GM12872 (cell line): ENCODE measurements around the gene CEACAM16.
A peak's percentile ranks its signal among the peaks of the same experiment; 100 is the strongest.

Experiments used
- CTCF ChIP-seq: IDR thresholded peaks from 3 replicates; pipeline ENCODE4 v1.5.1; 2011; ENCODE audit warnings: low read depth, mild to moderate bottlenecking, low read length, moderate library complexity; ENCODE audit not compliant: insufficient read depth

Gene CEACAM16

GRCh38 chr19:44720945-44721344 is 22.0 kb downstream of the CEACAM16 start:
- no peak for TF ChIP-seq CTCF

- no peak for TF ChIP-seq CTCF
Observed at GRCh38 chr19:44722131-44723121, 23.5 kb downstream of the CEACAM16 start.

GRCh38 chr19:44723299-44723951 is 24.5 kb downstream of the CEACAM16 start:
- TF ChIP-seq CTCF, result no peak

- TF ChIP-seq CTCF, result peak; percentile 99
Observed at GRCh38 chr19:44723952-44724319, 25.0 kb downstream of the CEACAM16 start.

- TF ChIP-seq CTCF, result no peak
Observed at GRCh38 chr19:44725251-44725650, 26.3 kb downstream of the CEACAM16 start.

- no peak for TF ChIP-seq CTCF
Observed at GRCh38 chr19:44725684-44726083, 26.7 kb downstream of the CEACAM16 start.

GRCh38 chr19:44726465-44726864 is 27.5 kb downstream of the CEACAM16 start:
- no peak for TF ChIP-seq CTCF
